Upper lobe of left lung (tissue), 6 donors: ENCODE data around the gene FAM168B. TPM values are rescaled to one million over a fixed set of nuclear protein-coding genes. Genes with fewer than 3 reads are reported as not detected.

Experiments used
- ATAC-seq, 2 donors: fragments of 200-7000 bp; cut with Tn5 transposase; one replicate each; pipeline ENCODE4 v1.9.1; 2022; ENCODE audit warnings: mild to moderate bottlenecking in 2 of 2, moderate library complexity in 2 of 2; ENCODE audit not compliant: low FRiP score in 2 of 2
- DNase-seq, 2 donors: peaks; one replicate each; pipeline ENCODE4 v3.0.0-alpha.2; 2019 to 2020
- H3K27ac ChIP-seq, 4 donors: fragments of 200-600 bp; sonication (generic); one replicate each; pipeline ENCODE4 v1.5.1; 2016 to 2019
- H3K27me3 ChIP-seq, 4 donors: fragments of 200-600 bp; sonication (generic); one replicate each; pipeline ENCODE4 v1.5.1; 2017 to 2019
- H3K36me3 ChIP-seq, 4 donors: fragments of 200-600 bp; sonication (generic); one replicate each; pipeline ENCODE4 v1.5.1; 2016 to 2019
- H3K4me1 ChIP-seq, 4 donors: fragments of 200-600 bp; sonication (generic); one replicate each; pipeline ENCODE4 v1.5.1; 2018 to 2019
- H3K4me3 ChIP-seq, 4 donors: fragments of 200-600 bp; sonication (generic); one replicate each; pipeline ENCODE4 v1.5.1; 2017 to 2019; ENCODE audit warnings: mild to moderate bottlenecking in 2 of 4, moderate library complexity in 1 of 4
- H3K9me3 ChIP-seq, 4 donors: fragments of 200-600 bp; sonication (generic); one replicate each; pipeline ENCODE4 v1.5.1; 2018 to 2019
- EP300 ChIP-seq, 4 donors: sonication (generic); formaldehyde crosslinking; IDR thresholded peaks; one replicate each; pipeline ENCODE4 v1.5.1; 2017; ENCODE audit warnings: antibody characterized with exemption in 4 of 4, control low read depth in 2 of 4
- POLR2A ChIP-seq, 4 donors: fragments of 450-650 bp; IDR thresholded peaks; one replicate each; pipeline ENCODE4 v1.5.1; 2016 to 2017; ENCODE audit warnings: antibody characterized with exemption in 4 of 4, mild to moderate bottlenecking in 2 of 4
- POLR2AphosphoS5 ChIP-seq, 2 donors: sonication (generic); formaldehyde crosslinking; IDR thresholded peaks; one replicate each; pipeline ENCODE4 v1.5.1; 2017; ENCODE audit warnings: antibody characterized with exemption in 2 of 2
- WGBS, 2 donors: methylation state at CpG; one replicate each; pipeline ENCODE4 v1.1.5; 2017 to 2018; 5-methylcytosine and 5-hydroxymethylcytosine counted together
- total RNA-seq, 6 donors: library from RNA; depleted of rRNA in 4 of 6; stranded (reverse); fragments of >200 nt in 4 of 6; gene quantifications; one replicate each; pipeline versions ENCODE4 v1.1.0 to v1.2.1, GENCODE V29; 2016 to 2021
- TF ChIP-seq, protein P1 (sequence below), 6 experiments: fragments of 450-650 bp in 4 of 6; fragments of 200-600 bp in 2 of 6; sonication (generic) in 2 of 6; IDR thresholded peaks; one replicate each; pipeline ENCODE4 v1.5.1; 2016 to 2019; ENCODE audit warnings: antibody characterized with exemption in 6 of 6
- donor health status: DM: no; HTN: no; CAD: no; lungs with moderate emphysema.
- donor health status: DM: no; HTN: yes; CAD: no; lungs with severe emphysema.

The FAM168B gene, protein sequence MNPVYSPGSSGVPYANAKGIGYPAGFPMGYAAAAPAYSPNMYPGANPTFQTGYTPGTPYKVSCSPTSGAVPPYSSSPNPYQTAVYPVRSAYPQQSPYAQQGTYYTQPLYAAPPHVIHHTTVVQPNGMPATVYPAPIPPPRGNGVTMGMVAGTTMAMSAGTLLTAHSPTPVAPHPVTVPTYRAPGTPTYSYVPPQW
- 10 to 100 TPM; 22.0 to 86.9 (median 72.8) TPM for total RNA-seq

DNA sequence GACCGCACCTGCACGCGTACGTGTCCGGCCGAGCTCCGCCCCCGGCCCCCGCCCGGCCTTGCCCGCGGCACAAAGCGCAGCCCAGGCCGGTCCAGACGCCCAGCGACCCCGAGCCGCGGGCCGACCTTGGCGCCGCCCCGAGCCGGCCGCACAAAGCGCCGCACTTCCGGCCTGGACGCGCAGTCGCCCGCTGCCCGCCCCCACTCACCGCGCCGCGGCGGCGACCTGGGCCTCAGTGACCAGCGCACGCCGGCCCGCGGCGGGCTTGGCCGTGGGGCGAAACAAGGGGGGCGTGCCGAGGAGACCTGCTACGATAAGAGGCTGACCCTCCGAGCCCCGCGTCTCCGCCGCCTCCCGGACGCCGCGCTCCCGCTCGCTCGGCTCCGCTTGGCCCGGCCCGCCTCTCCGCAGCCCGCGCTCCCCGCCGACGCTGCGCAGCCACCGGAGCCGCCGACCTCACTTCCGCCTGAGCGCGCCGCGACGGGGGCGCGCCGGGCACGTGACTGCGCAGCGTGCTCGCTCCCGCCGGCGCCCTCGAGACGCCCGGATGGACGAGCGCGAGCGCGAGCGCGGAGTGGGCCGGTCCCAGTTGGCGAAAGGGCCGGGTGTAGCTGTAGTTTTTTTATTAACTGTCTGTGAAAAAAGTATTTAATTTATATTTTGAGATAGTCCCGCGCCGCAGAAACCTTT, at the start of gene FAM168B:
Gene FAM168B, minus strand, starts transcription at position 455 of the 690 bp plus-strand sequence. CDS start 10,814 bp downstream, outside the sequence.
- peak within 1 kb of the TSS; percentile 90 to 98 (median 96) for H3K27ac ChIP-seq
- H3K4me3 ChIP-seq, result peak within 1 kb of the TSS; percentile 40 to 73 (median 66)
- H3K36me3 ChIP-seq, result peaks cover 2 to 14% (median 6%) of the 10 kb centered on the region in 4 donors
- no peaks in the 10 kb centered on the region for H3K9me3 ChIP-seq
- 0% methylated on average over 37 to 56 of the region's 107 CpGs for WGBS, 2 donors
- TF ChIP-seq, protein P1, sequence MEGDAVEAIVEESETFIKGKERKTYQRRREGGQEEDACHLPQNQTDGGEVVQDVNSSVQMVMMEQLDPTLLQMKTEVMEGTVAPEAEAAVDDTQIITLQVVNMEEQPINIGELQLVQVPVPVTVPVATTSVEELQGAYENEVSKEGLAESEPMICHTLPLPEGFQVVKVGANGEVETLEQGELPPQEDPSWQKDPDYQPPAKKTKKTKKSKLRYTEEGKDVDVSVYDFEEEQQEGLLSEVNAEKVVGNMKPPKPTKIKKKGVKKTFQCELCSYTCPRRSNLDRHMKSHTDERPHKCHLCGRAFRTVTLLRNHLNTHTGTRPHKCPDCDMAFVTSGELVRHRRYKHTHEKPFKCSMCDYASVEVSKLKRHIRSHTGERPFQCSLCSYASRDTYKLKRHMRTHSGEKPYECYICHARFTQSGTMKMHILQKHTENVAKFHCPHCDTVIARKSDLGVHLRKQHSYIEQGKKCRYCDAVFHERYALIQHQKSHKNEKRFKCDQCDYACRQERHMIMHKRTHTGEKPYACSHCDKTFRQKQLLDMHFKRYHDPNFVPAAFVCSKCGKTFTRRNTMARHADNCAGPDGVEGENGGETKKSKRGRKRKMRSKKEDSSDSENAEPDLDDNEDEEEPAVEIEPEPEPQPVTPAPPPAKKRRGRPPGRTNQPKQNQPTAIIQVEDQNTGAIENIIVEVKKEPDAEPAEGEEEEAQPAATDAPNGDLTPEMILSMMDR (IDR thresholded peaks at IDR 0.05), result peak in 2 of 6 experiments; percentile 28 to 60
- TF ChIP-seq POLR2AphosphoS5 (IDR thresholded peaks at IDR 0.05) (peak; percentile 85), EP300 (IDR thresholded peaks at IDR 0.05) (peak in 1 of 4 donors; percentile 1), POLR2A (IDR thresholded peaks at IDR 0.05) (peak in 3 of 4 donors; percentile 93 to 99 (median 99))
- DNase-seq (peak; percentile 88 to 99), ATAC-seq (peak; percentile 96 to 99)
- H3K4me1 ChIP-seq, result peaks cover 16 to 31% (median 17%) of the 10 kb centered on the region in 4 donors
- no peaks in the 10 kb centered on the region for H3K27me3 ChIP-seq

DNA sequence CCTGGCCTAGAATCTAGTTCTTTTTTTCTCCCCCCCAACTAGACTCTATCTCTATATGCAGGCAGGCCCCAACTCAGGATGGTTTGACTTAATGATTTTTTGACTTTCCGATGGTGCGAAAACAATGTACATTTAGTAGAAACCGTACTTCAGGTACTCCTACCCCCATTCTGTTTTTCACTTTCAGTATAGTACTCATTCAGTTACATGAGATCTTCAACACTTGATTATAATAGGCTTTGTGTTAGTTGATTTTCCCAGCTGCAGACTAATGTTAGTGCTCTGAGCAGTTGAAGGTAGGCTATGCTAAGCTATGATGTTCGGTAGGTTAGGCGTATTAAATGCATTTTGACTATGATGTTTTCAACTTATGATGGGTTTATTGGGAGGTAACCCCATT, 49.6 kb upstream of the FAM168B start:
- no peak for DNase-seq
- TF ChIP-seq POLR2A (IDR thresholded peaks at IDR 0.05), result no peak
- no peak for TF ChIP-seq POLR2AphosphoS5 (IDR thresholded peaks at IDR 0.05)
- TF ChIP-seq, protein P1 (IDR thresholded peaks at IDR 0.05), result no peak
- no peak for TF ChIP-seq EP300 (IDR thresholded peaks at IDR 0.05)
- Histone ChIP-seq H3K36me3 (peaks cover 5 to 79% (median 44%) of the 10 kb centered on the region in 4 donors), H3K9me3 (no peaks in the 10 kb centered on the region), H3K4me3 (no peak overlapping the region), H3K27ac (no peak overlapping the region), H3K4me1 (peaks cover 0 to 12% (median 5%) of the 10 kb centered on the region in 4 donors), H3K27me3 (no peaks in the 10 kb centered on the region)
- 99% methylated on average over 5 of the region's 5 CpGs for WGBS, 2 donors
- no peak for ATAC-seq

DNA sequence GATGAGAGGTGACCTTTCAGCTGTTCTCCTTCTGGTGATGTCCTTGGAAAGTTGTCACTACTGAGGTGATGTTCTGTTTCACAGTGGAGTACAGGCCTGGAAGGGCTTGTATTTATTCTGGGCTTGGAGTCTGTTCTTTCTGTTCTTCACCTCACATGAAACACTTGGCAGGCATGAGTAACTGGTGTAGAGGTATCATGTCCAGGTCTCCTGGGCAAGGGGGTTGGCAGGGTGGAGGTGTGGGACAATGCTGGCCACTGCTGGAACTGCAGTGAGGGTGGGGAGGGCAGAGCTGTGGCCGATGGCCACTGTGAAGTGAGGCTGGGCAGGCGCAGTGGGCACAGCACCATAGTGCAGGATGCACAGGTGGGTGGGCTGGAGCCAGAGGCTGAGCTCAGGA, 47.3 kb upstream of the FAM168B start:
- DNase-seq, result no peak
- Histone ChIP-seq H3K9me3 (no peaks in the 10 kb centered on the region), H3K4me1 (no peaks in the 10 kb centered on the region), H3K27ac (no peak overlapping the region), H3K36me3 (peaks cover 5 to 66% (median 35%) of the 10 kb centered on the region in 4 donors), H3K4me3 (no peak overlapping the region), H3K27me3 (no peaks in the 10 kb centered on the region)
- no peak for TF ChIP-seq POLR2A (IDR thresholded peaks at IDR 0.05)
- TF ChIP-seq, protein P1 (IDR thresholded peaks at IDR 0.05), result no peak
- no peak for TF ChIP-seq EP300 (IDR thresholded peaks at IDR 0.05)
- no peak for TF ChIP-seq POLR2AphosphoS5 (IDR thresholded peaks at IDR 0.05)
- peak in 1 of 2 donors; percentile 31 for ATAC-seq
- WGBS, 2 donors, result 94 to 100% methylated on average over 2 of the region's 2 CpGs

DNA sequence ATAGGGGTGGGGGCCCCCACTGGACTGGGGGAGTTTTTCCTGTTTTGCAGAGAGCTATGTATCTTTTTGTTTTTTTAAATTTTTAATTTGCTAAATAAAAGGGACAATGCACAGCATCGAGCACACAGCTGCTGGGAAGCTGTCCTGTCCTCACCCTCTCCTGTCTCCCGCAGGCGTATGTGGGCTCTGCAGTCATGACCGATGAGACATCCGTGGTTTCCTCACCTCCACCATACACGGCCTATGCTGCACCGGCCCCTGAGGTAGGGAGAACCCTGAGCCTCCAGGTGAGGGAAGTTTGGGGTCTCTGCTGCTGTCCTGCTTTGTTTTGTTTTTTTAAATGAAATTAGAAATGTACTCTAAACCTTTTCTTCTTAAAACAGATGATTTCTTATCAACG, 39.5 kb upstream of the FAM168B start:
- TF ChIP-seq POLR2AphosphoS5 (IDR thresholded peaks at IDR 0.05) (no peak), EP300 (IDR thresholded peaks at IDR 0.05) (no peak), POLR2A (IDR thresholded peaks at IDR 0.05) (no peak)
- TF ChIP-seq, protein P1 (IDR thresholded peaks at IDR 0.05), result no peak
- no peaks in the 10 kb centered on the region for H3K27me3 ChIP-seq
- H3K27ac ChIP-seq, result no peak overlapping the region
- DNase-seq, result no peak
- no peak for ATAC-seq
- no peaks in the 10 kb centered on the region for H3K4me1 ChIP-seq
- peaks cover 0 to 68% (median 48%) of the 10 kb centered on the region in 4 donors for H3K36me3 ChIP-seq
- 83 to 86% methylated on average over 8 of the region's 8 CpGs for WGBS, 2 donors
- H3K9me3 ChIP-seq, result no peaks in the 10 kb centered on the region
- no peak overlapping the region for H3K4me3 ChIP-seq
